Body of pancreas (tissue), 4 donors: ENCODE data around the gene VWF.

ENCODE experiments used
- CTCF ChIP-seq, 7 experiments: fragments of 450-650 bp in 4 of 7; fragments of 200-600 bp in 3 of 7; sonication (generic) in 3 of 7; IDR thresholded peaks; one replicate each; pipeline ENCODE4 v1.5.1; 2016 to 2019; ENCODE audit warnings: antibody characterized with exemption in 7 of 7
- POLR2A ChIP-seq, 3 donors: fragments of 450-650 bp; IDR thresholded peaks; one replicate each; pipeline ENCODE4 v1.6.1; 2016; ENCODE audit warnings: antibody characterized with exemption in 3 of 3, mild to moderate bottlenecking in 2 of 3

- TF ChIP-seq CTCF (IDR thresholded peaks at IDR 0.05) (no peak), POLR2A (IDR thresholded peaks at IDR 0.05) (no peak)
Measured at GRCh38 chr12:5899675-5900074, 224.8 kb downstream of the VWF start.
